ENCODE data around the gene EEPD1.

EEPD1 gene

GRCh38 chr7:36192053-36192824, 39.2 kb downstream of the EEPD1 start:
- no peak for DNase-seq

GRCh38 chr7:36192877-36193276, 39.8 kb downstream of the EEPD1 start:
- DNase-seq: no peak

- no peak for DNase-seq
These were observed 45.8 kb downstream of the EEPD1 start for GRCh38 chr7:36198854-36199266.

- DNase-seq: no peak
These were observed 46.3 kb downstream of the EEPD1 start for GRCh38 chr7:36199329-36199728.

- no peak for DNase-seq
These were observed 48.2 kb downstream of the EEPD1 start for GRCh38 chr7:36201122-36201723.

GRCh38 chr7:36202398-36202797, 49.3 kb downstream of the EEPD1 start:
- DNase-seq: no peak

GRCh38 chr7:36203071-36203790, 50.2 kb downstream of the EEPD1 start:
- no peak for DNase-seq

GRCh38 chr7:36204044-36204663, 51.1 kb downstream of the EEPD1 start:
- no peak for DNase-seq

GRCh38 chr7:36204929-36205635, 52.0 kb downstream of the EEPD1 start:
- no peak for DNase-seq

- DNase-seq: no peak
These were observed 52.7 kb downstream of the EEPD1 start for GRCh38 chr7:36205803-36206202.

GRCh38 chr7:36207451-36208291, 54.6 kb downstream of the EEPD1 start:
- no peak for DNase-seq

GRCh38 chr7:36208426-36208825, 55.4 kb downstream of the EEPD1 start:
- DNase-seq: no peak

GRCh38 chr7:36208997-36209813, 56.2 kb downstream of the EEPD1 start:
- DNase-seq: no peak

GRCh38 chr7:36209814-36210183, 56.7 kb downstream of the EEPD1 start:
- no peak for DNase-seq

- DNase-seq: no peak
These were observed 57.4 kb downstream of the EEPD1 start for GRCh38 chr7:36210291-36210922.

GRCh38 chr7:36214608-36215456, 61.8 kb downstream of the EEPD1 start:
- DNase-seq: no peak

GRCh38 chr7:36215457-36215765, 62.4 kb downstream of the EEPD1 start:
- DNase-seq: no peak

- no peak for DNase-seq
These were observed 63.1 kb downstream of the EEPD1 start for GRCh38 chr7:36216063-36216684.
